ENCODE results near the gene ZNF836. TPM values are rescaled to one million over a fixed set of nuclear protein-coding genes. Genes with fewer than 3 reads are reported as not detected.

Gene ZNF836
- total RNA-seq, 1 experiment from 2014 or later = 8.0 TPM

DNA sequence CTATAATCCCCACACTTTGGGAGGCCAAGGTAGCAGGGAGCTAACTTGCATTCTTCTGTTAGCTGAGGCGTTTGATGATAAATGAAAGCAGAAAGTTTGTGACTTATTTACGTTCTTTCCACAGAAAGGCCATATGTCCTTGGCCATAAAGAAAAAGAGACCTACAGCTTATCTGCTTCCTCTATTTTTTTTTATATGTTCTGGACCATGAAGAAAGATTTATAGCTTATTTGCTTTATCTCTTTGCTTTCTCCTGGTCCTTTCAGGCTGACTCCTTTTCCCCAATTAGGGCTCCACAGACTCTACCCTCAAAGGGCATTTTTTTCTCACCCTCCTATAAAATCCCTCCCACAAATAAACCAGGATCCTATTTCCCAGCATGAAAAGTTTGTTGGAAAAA lies 30.2 kb downstream of the ZNF836 start:
- Histone ChIP-seq H3K9me2 (replicated peaks; ENCODE audit: low read length) (no peaks in the 10 kb centered on the region), H3K9ac (ENCODE audit: low read length) (no peak overlapping the region), H3K4me3 (ENCODE audit: low read length) (no peak overlapping the region), H2AFZ (ENCODE audit: low read length) (no peak overlapping the region), H3F3A (ENCODE audit: low read length, unreplicated experiment) (no peaks in the 10 kb centered on the region), H3K9me3 (ENCODE audit: low read length) (peaks cover 34% of the 10 kb centered on the region), H3K27ac (ENCODE audit: low read length) (0 out of 2 replicates have a peak overlapping the region, but pooled peaks have one; percentile 14), H4K20me1 (ENCODE audit: low read length) (no peaks in the 10 kb centered on the region), H3K4me2 (ENCODE audit: low read length) (no peak overlapping the region), H3K4me1 (ENCODE audit: insufficient read depth, low read length) (peaks cover 7% of the 10 kb centered on the region; the same call in 1 of the 2 replicates), H3K79me2 (ENCODE audit: low read length) (peaks cover 24% of the 10 kb centered on the region), H3K36me3 (ENCODE audit: low read depth, low read length) (peaks cover 15% of the 10 kb centered on the region; the same call in 1 of the 2 replicates), H3K27me3 (ENCODE audit: low read length) (no peaks in the 10 kb centered on the region)
- POLR2A ChIA-PET (ENCODE audit: unreplicated experiment) = interaction anchor here (2.1 kb wide), 1 partner anchor 48 kb away, joined by 48 read pairs; the partner anchor contains the start of gene PPP2R1A
- CTCF ChIA-PET = no interaction called here
- TF ChIP-seq EZH2phosphoT487 (IDR thresholded peaks at IDR 0.05; ENCODE audit: borderline replicate concordance, low read length) (no peak), EZH2 (IDR thresholded peaks at IDR 0.05; ENCODE audit: low read length, unreplicated experiment) (no peak), CTCF (conservative IDR thresholded peaks at IDR 0.05; ENCODE audit: low read depth, low read length) (no peak)
- BruUV-seq (replicated peaks) = no TSS peak
- intact Hi-C loops (cut with micrococcal nuclease) = no loop called here
- DNase-seq (no peak), ATAC-seq (no peak)

DNA sequence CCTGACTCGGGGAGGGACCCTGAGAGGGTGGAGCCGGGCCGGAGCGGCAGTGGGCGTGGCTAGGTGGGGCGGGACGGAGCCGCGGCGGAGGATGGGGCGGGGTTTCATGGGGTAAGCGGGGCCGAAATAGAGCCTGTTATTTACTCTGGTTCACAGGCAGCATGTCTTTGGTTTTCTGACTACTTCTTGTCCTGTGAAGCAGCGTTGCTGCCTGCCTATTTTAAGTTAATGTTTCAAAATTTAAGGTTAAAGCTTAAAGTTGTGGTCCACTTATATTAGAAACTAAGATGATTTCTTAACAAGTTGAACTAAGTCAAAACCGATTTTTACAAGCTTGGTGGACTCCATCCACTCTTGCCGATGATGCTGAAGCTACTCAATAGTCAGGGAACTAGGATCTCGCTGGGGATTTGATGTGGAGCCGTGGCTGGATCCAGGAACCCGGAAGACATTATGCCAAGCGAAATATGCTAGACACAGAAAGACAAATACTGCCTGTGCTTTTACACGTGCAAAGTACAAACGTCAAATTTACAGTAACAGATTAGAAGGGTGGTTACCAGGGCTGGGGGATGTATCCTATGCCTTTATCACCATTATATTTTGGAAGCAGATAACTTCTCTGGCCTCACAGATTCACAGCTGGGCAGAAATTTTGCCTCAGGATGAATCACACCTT lies 31.2 kb downstream of the ZNF836 start:
- no peaks in the 10 kb centered on the region for H3F3A ChIP-seq (ENCODE audit: low read length, unreplicated experiment)
- peak overlapping the region; percentile 77 for H3K4me2 ChIP-seq (ENCODE audit: low read length)
- peaks cover 40% of the 10 kb centered on the region for H3K9me3 ChIP-seq (ENCODE audit: low read length)
- TF ChIP-seq CTCF (conservative IDR thresholded peaks at IDR 0.05; ENCODE audit: low read depth, low read length) (no peak), EZH2phosphoT487 (IDR thresholded peaks at IDR 0.05; ENCODE audit: borderline replicate concordance, low read length) (no peak), EZH2 (IDR thresholded peaks at IDR 0.05; ENCODE audit: low read length, unreplicated experiment) (no peak)
- peaks cover 23% of the 10 kb centered on the region for H3K36me3 ChIP-seq (ENCODE audit: low read depth, low read length)
- H3K4me3 ChIP-seq (ENCODE audit: low read length) = peak overlapping the region; percentile 91
- TSS peak; percentile 76 for BruUV-seq (replicated peaks)
- no peaks in the 10 kb centered on the region for H4K20me1 ChIP-seq (ENCODE audit: low read length)
- POLR2A ChIA-PET (ENCODE audit: unreplicated experiment) = interaction anchor here (2.1 kb wide), 1 partner anchor 49 kb away, joined by 48 read pairs; the partner anchor contains the start of gene PPP2R1A
- no peak for DNase-seq
- H3K9ac ChIP-seq (ENCODE audit: low read length) = no peak overlapping the region; the same call in 1 of the 2 replicates
- H3K9me2 ChIP-seq (replicated peaks; ENCODE audit: low read length) = no peaks in the 10 kb centered on the region
- intact Hi-C loops (cut with micrococcal nuclease) = no loop called here
- peaks cover 24% of the 10 kb centered on the region for H3K79me2 ChIP-seq (ENCODE audit: low read length)
- peaks cover 7% of the 10 kb centered on the region; the same call in 1 of the 2 replicates for H3K4me1 ChIP-seq (ENCODE audit: insufficient read depth, low read length)
- no peaks in the 10 kb centered on the region for H3K27me3 ChIP-seq (ENCODE audit: low read length)
- H2AFZ ChIP-seq (ENCODE audit: low read length) = peak overlapping the region; percentile 93
- CTCF ChIA-PET = interaction anchor here (0.6 kb wide), 1 partner anchor 214 kb away, joined by 14 read pairs; no protein-coding TSS in a partner anchor
- peak; percentile 93 for ATAC-seq
- no peak overlapping the region for H3K27ac ChIP-seq (ENCODE audit: low read length)
